Right kidney (tissue), 1 donor: ENCODE measurements around the gene TMEM116.

Experiments
- DNase-seq: peaks from one replicate; pipeline ENCODE4 v3.0.0-alpha.2; 2016

Gene TMEM116

GRCh38 chr12:111901182-111901581 lies 111.8 kb downstream of the TMEM116 start:
- DNase-seq, result no peak

GRCh38 chr12:111894556-111894955 lies 118.4 kb downstream of the TMEM116 start:
- DNase-seq, result no peak

- DNase-seq, result no peak
These were observed 119.7 kb downstream of the TMEM116 start for GRCh38 chr12:111893287-111893686.

- no peak for DNase-seq
These were observed 124.8 kb downstream of the TMEM116 start for GRCh38 chr12:111887926-111888745.

- no peak for DNase-seq
These were observed 126.1 kb downstream of the TMEM116 start for GRCh38 chr12:111886662-111887545.

GRCh38 chr12:111881716-111882115 lies 131.2 kb downstream of the TMEM116 start:
- DNase-seq, result no peak
